ENCODE measurements around the gene KIRREL2. TPM values are rescaled to one million over a fixed set of nuclear protein-coding genes. Genes with fewer than 3 reads are reported as not detected.

The KIRREL2 gene
- not detected for total RNA-seq

GRCh38 chr19:35856546-35857149 lies at the start of gene KIRREL2:
Gene KIRREL2 (plus strand): TSS chr19:35856911. CDS start chr19:35857120, 209 bp downstream.
- H3K27ac ChIP-seq: no peak within 1 kb of the TSS

DNA sequence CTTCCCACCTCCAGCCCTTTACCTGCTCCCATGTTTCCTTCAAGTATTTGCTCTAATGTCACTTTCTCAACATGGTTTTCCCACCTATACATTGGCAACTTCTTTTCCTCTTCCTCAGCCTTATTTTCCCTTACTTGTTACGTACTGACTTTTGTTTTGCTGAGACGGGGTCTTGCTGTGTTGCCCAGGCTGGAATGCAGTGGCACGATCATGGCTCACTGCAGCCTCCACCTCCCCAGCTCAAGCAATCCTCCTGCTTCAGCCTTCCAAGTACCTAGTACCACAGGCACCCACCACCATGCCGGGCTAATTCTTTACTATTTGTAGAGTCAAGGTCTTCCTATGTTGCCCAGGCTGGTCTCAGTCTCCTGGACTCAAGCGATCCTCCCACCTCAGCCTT lies 49.1 kb upstream of the KIRREL2 start:
- WGBS: 88% methylated on average over 5 of the region's 5 CpGs
- no peak overlapping the region for H3K4me3 ChIP-seq
- no peaks in the 10 kb centered on the region for H3K4me1 ChIP-seq
- no peak for DNase-seq (ENCODE audit: low spot score in 2 of 2)
- no peak overlapping the region for H3K27ac ChIP-seq
- peaks cover 31% of the 10 kb centered on the region for H3K27me3 ChIP-seq
- H3K36me3 ChIP-seq: no peaks in the 10 kb centered on the region
- TF ChIP-seq, protein P1, sequence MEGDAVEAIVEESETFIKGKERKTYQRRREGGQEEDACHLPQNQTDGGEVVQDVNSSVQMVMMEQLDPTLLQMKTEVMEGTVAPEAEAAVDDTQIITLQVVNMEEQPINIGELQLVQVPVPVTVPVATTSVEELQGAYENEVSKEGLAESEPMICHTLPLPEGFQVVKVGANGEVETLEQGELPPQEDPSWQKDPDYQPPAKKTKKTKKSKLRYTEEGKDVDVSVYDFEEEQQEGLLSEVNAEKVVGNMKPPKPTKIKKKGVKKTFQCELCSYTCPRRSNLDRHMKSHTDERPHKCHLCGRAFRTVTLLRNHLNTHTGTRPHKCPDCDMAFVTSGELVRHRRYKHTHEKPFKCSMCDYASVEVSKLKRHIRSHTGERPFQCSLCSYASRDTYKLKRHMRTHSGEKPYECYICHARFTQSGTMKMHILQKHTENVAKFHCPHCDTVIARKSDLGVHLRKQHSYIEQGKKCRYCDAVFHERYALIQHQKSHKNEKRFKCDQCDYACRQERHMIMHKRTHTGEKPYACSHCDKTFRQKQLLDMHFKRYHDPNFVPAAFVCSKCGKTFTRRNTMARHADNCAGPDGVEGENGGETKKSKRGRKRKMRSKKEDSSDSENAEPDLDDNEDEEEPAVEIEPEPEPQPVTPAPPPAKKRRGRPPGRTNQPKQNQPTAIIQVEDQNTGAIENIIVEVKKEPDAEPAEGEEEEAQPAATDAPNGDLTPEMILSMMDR (IDR thresholded peaks at IDR 0.05): no peak
- TF ChIP-seq POLR2AphosphoS5 (IDR thresholded peaks at IDR 0.05) (no peak), EP300 (IDR thresholded peaks at IDR 0.05) (no peak), POLR2A (IDR thresholded peaks at IDR 0.05) (no peak)
- H3K9me3 ChIP-seq: no peaks in the 10 kb centered on the region

More at GRCh38 chr19:35856546-35857149, at the start of gene KIRREL2:
- DNase-seq (ENCODE audit: low spot score in 2 of 2): no peak
- H3K4me3 ChIP-seq: peak within 1 kb of the TSS; percentile 47
- no peak for TF ChIP-seq POLR2AphosphoS5 (IDR thresholded peaks at IDR 0.05)
- TF ChIP-seq, protein P1 (IDR thresholded peaks at IDR 0.05): no peak
- no peak for TF ChIP-seq EP300 (IDR thresholded peaks at IDR 0.05)
- TF ChIP-seq POLR2A (IDR thresholded peaks at IDR 0.05): no peak
- H3K27me3 ChIP-seq: peaks cover 95% of the 10 kb centered on the region
- 0% methylated on average over 27 of the region's 42 CpGs for WGBS
- H3K36me3 ChIP-seq: no peaks in the 10 kb centered on the region
- H3K9me3 ChIP-seq: no peaks in the 10 kb centered on the region
- peaks cover 17% of the 10 kb centered on the region for H3K4me1 ChIP-seq

GRCh38 chr19:35811317-35812219 lies 45.1 kb upstream of the KIRREL2 start:
- Histone ChIP-seq H3K27me3 (peaks cover 37% of the 10 kb centered on the region), H3K9me3 (no peaks in the 10 kb centered on the region), H3K4me1 (no peaks in the 10 kb centered on the region), H3K4me3 (no peak overlapping the region), H3K27ac (no peak overlapping the region), H3K36me3 (no peaks in the 10 kb centered on the region)
- no peak for DNase-seq (ENCODE audit: low spot score in 2 of 2)
- 62% methylated on average over 10 of the region's 18 CpGs for WGBS
- TF ChIP-seq POLR2AphosphoS5 (IDR thresholded peaks at IDR 0.05): no peak
- TF ChIP-seq, protein P1 (IDR thresholded peaks at IDR 0.05): no peak
- no peak for TF ChIP-seq EP300 (IDR thresholded peaks at IDR 0.05)
- TF ChIP-seq POLR2A (IDR thresholded peaks at IDR 0.05): no peak

DNA sequence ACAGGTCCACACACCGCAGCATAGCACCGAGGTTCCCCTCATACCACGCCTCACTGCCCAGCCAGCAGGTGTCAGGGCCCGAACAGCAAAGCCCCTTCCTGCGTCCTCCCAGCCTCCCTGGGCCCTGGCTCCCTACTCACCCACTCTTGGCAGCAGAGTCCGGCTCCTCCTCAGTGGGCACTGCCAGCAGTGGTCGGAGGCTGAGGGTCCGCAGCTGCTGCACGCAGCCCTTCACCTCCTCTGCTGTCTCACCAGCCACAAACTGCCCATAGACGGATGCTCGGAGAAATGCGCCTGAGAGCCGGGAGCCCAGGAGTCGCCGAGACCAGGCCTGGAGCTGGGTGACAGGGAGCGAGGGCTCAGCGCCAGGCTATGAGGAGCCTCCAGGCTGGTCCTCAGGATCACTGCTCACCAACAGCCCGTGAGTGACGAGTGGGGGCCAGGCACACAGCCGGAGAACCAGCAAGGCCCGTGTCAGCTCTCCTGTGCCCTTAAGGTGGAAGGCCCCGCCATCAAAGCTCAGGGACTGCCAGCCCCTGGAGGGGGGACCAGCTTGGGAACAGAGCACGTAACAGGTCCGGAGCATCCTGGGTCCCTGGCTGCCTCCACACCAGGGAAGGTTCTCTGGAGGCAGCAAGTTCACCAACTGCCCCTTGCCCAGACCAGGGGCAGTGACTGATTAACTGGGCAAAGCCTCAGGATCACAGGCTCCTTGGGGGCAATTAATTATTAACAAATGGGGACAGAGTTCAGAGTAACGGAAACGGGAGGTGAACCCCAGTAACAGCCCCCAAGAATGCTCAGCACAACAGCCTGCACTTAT lies 44.3 kb upstream of the KIRREL2 start, which contains the start of gene PRODH2:
Gene PRODH2 (minus strand): TSS at position 626 of the 823 bp plus-strand sequence. CDS start 40 bp downstream, at position 586.
- Histone ChIP-seq H3K4me3 (no peak within 1 kb of the TSS), H3K27ac (no peak within 1 kb of the TSS), H3K4me1 (no peaks in the 10 kb centered on the region), H3K9me3 (no peaks in the 10 kb centered on the region), H3K36me3 (no peaks in the 10 kb centered on the region), H3K27me3 (peaks cover 31% of the 10 kb centered on the region)
- no peak for TF ChIP-seq EP300 (IDR thresholded peaks at IDR 0.05)
- TF ChIP-seq POLR2AphosphoS5 (IDR thresholded peaks at IDR 0.05): no peak
- no peak for TF ChIP-seq POLR2A (IDR thresholded peaks at IDR 0.05)
- TF ChIP-seq, protein P1 (IDR thresholded peaks at IDR 0.05): no peak
- DNase-seq (ENCODE audit: low spot score in 2 of 2): no peak
- WGBS: 71% methylated on average over 7 of the region's 26 CpGs

All from suprapubic skin (tissue), 4 donors.